ENCODE data around the gene TEDC2. TPM values are rescaled to one million over a fixed set of nuclear protein-coding genes. Genes with fewer than 3 reads are reported as not detected.

TEDC2 gene
- total RNA-seq, 3 donors from 2014 or later (not counting 1 experiment from before 2014, with no cell fraction given), result 0.47 to 2.2 (median 0.55) TPM

DNA sequence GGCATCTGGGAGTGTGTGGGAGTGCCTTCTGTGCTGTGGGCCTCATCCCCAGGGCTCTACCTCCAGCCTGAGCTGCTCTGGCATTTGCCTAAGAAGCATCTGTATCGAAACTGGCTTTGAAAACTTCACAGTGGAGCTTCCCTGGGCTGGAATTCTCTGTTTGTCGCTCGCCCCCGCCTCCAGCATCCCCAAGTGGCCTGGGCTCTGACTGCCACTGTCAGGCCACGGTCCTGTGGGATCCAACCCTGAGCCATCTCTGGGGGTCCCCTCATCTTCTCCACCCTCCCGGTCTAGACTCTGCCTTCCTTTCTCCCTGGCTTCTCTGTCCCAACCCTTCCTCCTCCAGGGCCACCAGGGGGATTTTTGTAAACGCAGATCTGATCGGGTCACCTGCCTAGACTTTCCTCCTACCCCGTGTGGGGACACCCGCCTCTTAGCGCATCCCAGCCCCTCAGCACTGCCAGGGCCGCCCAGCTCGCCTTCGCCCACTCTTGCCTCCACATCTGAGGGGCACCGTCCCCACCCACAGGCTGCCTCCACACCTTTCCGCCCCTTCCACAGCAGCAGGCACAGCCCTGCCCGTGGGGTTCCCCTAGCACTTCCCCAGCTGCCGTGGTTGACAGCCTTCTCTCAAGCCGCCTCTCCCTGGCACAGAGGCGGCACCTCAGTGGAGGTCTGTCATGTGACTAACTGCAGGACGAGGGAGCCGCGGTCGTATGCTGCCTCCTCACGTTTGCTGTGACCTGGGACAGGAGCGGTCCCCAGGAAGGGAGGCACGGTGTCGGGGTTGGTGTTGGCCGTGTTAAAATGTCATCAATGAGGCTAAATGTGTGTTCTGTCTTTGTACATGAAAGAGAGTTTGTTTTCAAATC, 27.0 kb downstream of the TEDC2 start:
- H3K4me3 ChIP-seq (ENCODE audit: low read length), result no peak overlapping the region
- peaks cover 15 to 36% of the 10 kb centered on the region in 2 donors for H3K4me1 Mint-ChIP-seq
- intact Hi-C loops (cut with micrococcal nuclease), result loop anchor here (10.0 kb wide), 1 partner anchor 482 kb away; the partner anchor contains the start of gene ZNF598
- TF ChIP-seq, protein P1, sequence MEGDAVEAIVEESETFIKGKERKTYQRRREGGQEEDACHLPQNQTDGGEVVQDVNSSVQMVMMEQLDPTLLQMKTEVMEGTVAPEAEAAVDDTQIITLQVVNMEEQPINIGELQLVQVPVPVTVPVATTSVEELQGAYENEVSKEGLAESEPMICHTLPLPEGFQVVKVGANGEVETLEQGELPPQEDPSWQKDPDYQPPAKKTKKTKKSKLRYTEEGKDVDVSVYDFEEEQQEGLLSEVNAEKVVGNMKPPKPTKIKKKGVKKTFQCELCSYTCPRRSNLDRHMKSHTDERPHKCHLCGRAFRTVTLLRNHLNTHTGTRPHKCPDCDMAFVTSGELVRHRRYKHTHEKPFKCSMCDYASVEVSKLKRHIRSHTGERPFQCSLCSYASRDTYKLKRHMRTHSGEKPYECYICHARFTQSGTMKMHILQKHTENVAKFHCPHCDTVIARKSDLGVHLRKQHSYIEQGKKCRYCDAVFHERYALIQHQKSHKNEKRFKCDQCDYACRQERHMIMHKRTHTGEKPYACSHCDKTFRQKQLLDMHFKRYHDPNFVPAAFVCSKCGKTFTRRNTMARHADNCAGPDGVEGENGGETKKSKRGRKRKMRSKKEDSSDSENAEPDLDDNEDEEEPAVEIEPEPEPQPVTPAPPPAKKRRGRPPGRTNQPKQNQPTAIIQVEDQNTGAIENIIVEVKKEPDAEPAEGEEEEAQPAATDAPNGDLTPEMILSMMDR (IDR thresholded peaks at IDR 0.05), result peak; percentile 55
- no peaks in the 10 kb centered on the region for H3K36me3 Mint-ChIP-seq
- H3K27ac Mint-ChIP-seq, result peak overlapping the region; percentile 80 to 100
- 24% methylated on average over 29 of the region's 29 CpGs for WGBS (ENCODE audit: insufficient coverage)
- no peaks in the 10 kb centered on the region for H3K36me3 ChIP-seq (ENCODE audit: control insufficient read depth, insufficient read depth, low read length)
- H3K4me3 Mint-ChIP-seq, result peak overlapping the region; percentile 71
- peak overlapping the region; percentile 55 for H3K27ac ChIP-seq (ENCODE audit: low read length)
- peak; percentile 92 to 96 (median 92) for ATAC-seq
- H3K27me3 ChIP-seq (ENCODE audit: control insufficient read depth, insufficient read depth, low read length), result no peaks in the 10 kb centered on the region
- peaks cover 37% of the 10 kb centered on the region for H3K4me1 ChIP-seq (ENCODE audit: control insufficient read depth, insufficient read depth, low read length)
- H3K9me3 ChIP-seq (ENCODE audit: control insufficient read depth, insufficient read depth, low read length), result no peaks in the 10 kb centered on the region
- H3K9me3 Mint-ChIP-seq, result no peaks in the 10 kb centered on the region
- DNase-seq, result peak; percentile 72 to 92
- H3K27me3 Mint-ChIP-seq (ENCODE audit: low read depth in 2 of 2), result peaks cover 0 to 3% of the 10 kb centered on the region in 2 donors

DNA sequence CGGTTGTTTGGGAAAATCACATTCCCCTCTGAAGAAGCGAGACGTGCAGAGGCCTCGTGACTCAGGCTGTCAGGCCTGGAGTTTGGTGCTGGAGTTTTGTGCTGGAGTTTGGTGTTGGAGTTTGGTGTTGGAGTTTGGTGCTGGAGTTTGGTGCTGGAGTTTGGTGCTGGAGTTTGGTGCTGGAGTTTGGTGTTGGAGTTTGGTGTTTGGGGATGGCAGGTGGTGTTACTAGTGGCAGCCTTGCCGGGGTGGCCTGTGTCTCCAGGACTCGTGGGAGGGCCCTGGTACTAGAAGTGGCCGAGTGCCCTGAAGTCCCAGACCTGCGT, 27.6 kb downstream of the TEDC2 start:
- Mint-ChIP-seq H3K4me3 (peak overlapping the region; percentile 71), H3K4me1 (peaks cover 15 to 36% of the 10 kb centered on the region in 2 donors), H3K27ac (peak overlapping the region; percentile 80 to 100), H3K36me3 (no peaks in the 10 kb centered on the region), H3K27me3 (ENCODE audit: low read depth in 2 of 2) (peaks cover 0 to 3% of the 10 kb centered on the region in 2 donors), H3K9me3 (no peaks in the 10 kb centered on the region)
- intact Hi-C loops (cut with micrococcal nuclease), result loop anchor here (10.0 kb wide), 1 partner anchor 483 kb away; the partner anchor contains the start of gene ZNF598
- no peaks in the 10 kb centered on the region for H3K36me3 ChIP-seq (ENCODE audit: control insufficient read depth, insufficient read depth, low read length)
- no peak for ATAC-seq
- WGBS (ENCODE audit: insufficient coverage), result 54% methylated on average over 8 of the region's 8 CpGs
- TF ChIP-seq, protein P1 (IDR thresholded peaks at IDR 0.05), result no peak
- no peaks in the 10 kb centered on the region for H3K9me3 ChIP-seq (ENCODE audit: control insufficient read depth, insufficient read depth, low read length)
- H3K27me3 ChIP-seq (ENCODE audit: control insufficient read depth, insufficient read depth, low read length), result no peaks in the 10 kb centered on the region
- H3K4me3 ChIP-seq (ENCODE audit: low read length), result no peak overlapping the region
- no peak for DNase-seq
- H3K27ac ChIP-seq (ENCODE audit: low read length), result no peak overlapping the region
- peaks cover 37% of the 10 kb centered on the region for H3K4me1 ChIP-seq (ENCODE audit: control insufficient read depth, insufficient read depth, low read length)

DNA sequence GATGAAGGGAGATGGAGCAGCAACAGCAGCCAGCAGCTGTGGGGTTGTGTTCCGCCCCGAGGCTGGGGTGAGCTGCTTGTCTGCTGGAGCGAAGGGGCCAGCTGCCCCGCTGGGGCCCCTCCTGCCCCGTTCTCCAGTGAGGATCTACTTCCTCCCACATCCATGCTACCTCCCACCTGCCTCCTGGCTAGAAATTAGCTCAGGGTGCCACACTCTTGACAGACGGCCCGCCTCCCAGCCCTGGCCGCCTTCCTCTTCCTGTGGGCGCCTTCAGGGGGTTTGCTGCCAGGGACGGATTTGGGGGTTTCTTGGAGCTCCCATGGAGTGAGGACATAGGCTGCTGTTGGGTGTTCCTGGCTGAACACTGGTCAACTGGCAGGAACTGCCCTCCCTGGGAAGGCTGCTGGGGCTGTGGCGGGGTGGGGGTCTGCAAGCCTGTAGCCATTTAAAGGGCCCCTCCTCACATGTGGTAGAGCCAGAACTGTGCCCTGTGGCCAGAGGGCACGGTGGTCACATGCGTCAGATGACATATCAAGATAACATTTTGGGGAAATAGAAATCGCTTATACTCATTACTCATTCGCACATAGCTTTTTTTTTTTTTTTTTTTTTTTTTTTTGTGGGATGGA, 28.1 kb downstream of the TEDC2 start:
- Mint-ChIP-seq H3K36me3 (no peaks in the 10 kb centered on the region), H3K4me3 (no peak overlapping the region), H3K27me3 (ENCODE audit: low read depth in 2 of 2) (peaks cover 0 to 3% of the 10 kb centered on the region in 2 donors), H3K27ac (peak overlapping the region; percentile 80 to 100), H3K9me3 (no peaks in the 10 kb centered on the region), H3K4me1 (peaks cover 15 to 36% of the 10 kb centered on the region in 2 donors)
- Histone ChIP-seq H3K36me3 (ENCODE audit: control insufficient read depth, insufficient read depth, low read length) (no peaks in the 10 kb centered on the region), H3K27ac (ENCODE audit: low read length) (no peak overlapping the region), H3K27me3 (ENCODE audit: control insufficient read depth, insufficient read depth, low read length) (no peaks in the 10 kb centered on the region), H3K4me3 (ENCODE audit: low read length) (no peak overlapping the region), H3K9me3 (ENCODE audit: control insufficient read depth, insufficient read depth, low read length) (no peaks in the 10 kb centered on the region), H3K4me1 (ENCODE audit: control insufficient read depth, insufficient read depth, low read length) (peaks cover 37% of the 10 kb centered on the region)
- TF ChIP-seq, protein P1 (IDR thresholded peaks at IDR 0.05), result no peak
- intact Hi-C loops (cut with micrococcal nuclease), result loop anchor here (10.0 kb wide), 1 partner anchor 483 kb away; the partner anchor contains the start of gene ZNF598
- DNase-seq, result no peak
- peak in 2 of 3 donors; percentile 10 to 39 for ATAC-seq
- 43% methylated on average over 13 of the region's 15 CpGs for WGBS (ENCODE audit: insufficient coverage)
